HepG2 (cell line): Measurements from ENCODE around the gene MSRB3. TPM values are rescaled to one million over a fixed set of nuclear protein-coding genes. Genes with fewer than 3 reads are reported as not detected.

Source experiments
- ATAC-seq: fragments of 200-7000 bp; cut with Tn5 transposase; 3 replicates; pipeline ENCODE4 v1.9.1; 2020; ENCODE audit warnings: mild to moderate bottlenecking, moderate library complexity
- BruUV-seq: library from RNA; stranded (reverse); fragments of 400-500 nt; replicated peaks from 2 replicates; lab custom pipeline; 2021; lab: Mats Ljungman, UMichigan
- CTCF ChIA-PET: fragments of 300-600 bp; formaldehyde crosslinking; extraction: SDS; loops from one replicate; lab custom pipeline; 2021; ENCODE audit warnings: low total read pairs, inconsistent platforms, low intra/inter-chr PET ratio; lab: Yijun Ruan, JAX
- POLR2A ChIA-PET: fragments of 350-600 bp; sonication (Branson Sonifier 250); formaldehyde crosslinking; loops from one replicate; lab custom pipeline; 2020; ENCODE audit warnings: antibody characterized with exemption, inconsistent platforms; lab: Yijun Ruan, JAX
- DNase-seq: peaks from one replicate; pipeline ENCODE4 v3.0.0-alpha.2; 2015; ENCODE audit warnings: low spot score
- FAIRE-seq: peaks from 3 replicates; lab custom pipeline; 2011; peaks lifted over from hg19 to GRCh38; lab: Jason Lieb, UNC
- H2AFZ ChIP-seq: one replicate; pipeline ENCODE4 v1.6.1; 2011; ENCODE audit warnings: low read length, inconsistent platforms
- H3K27ac ChIP-seq: fragments of 300-600 bp; 3 replicates; pipeline ENCODE4 v1.8.0; 2011; ENCODE audit warnings: mixed run types, mild to moderate bottlenecking, mixed read lengths, low read length, inconsistent platforms; ENCODE audit not compliant: insufficient read depth; ENCODE audit errors: extremely low read length
- H3K27me3 ChIP-seq, 2 experiments: fragments of 200-600 bp in 1 of 2; 2 replicates in 1 of 2; 3 replicates in 1 of 2; pipeline versions ENCODE4 v1.6.0 to v1.8.0; 2011; ENCODE audit warnings: low read length in 2 of 2, mild to moderate bottlenecking in 2 of 2, moderate library complexity in 2 of 2, inconsistent platforms in 1 of 2; ENCODE audit not compliant: insufficient read depth in 2 of 2, control insufficient read depth in 1 of 2
- H3K36me3 ChIP-seq, 2 experiments: fragments of 200-600 bp in 1 of 2; replicated peaks in 1 of 2; 2 replicates in 1 of 2; 3 replicates in 1 of 2; pipeline versions ENCODE4 v1.5.1 to v1.8.0; 2011; ENCODE audit warnings: low read length in 2 of 2, inconsistent platforms in 1 of 2; ENCODE audit not compliant: insufficient read depth in 2 of 2, control insufficient read depth in 1 of 2
- H3K4me1 ChIP-seq: 2 replicates; pipeline ENCODE4 v1.5.1; 2012; ENCODE audit warnings: low read length, inconsistent platforms; ENCODE audit not compliant: insufficient read depth
- H3K4me2 ChIP-seq: 2 replicates; pipeline ENCODE4 v1.6.0; 2011; ENCODE audit warnings: low read depth, low read length, inconsistent platforms
- H3K4me3 ChIP-seq, 3 experiments: fragments of 200-600 bp in 1 of 3; sonication (generic), shearing (Covaris generic) in 1 of 3; replicated peaks in 1 of 3; 2 replicates each; pipeline ENCODE4 v1.5.1; 2011 to 2016; ENCODE audit warnings: low read length in 3 of 3, inconsistent platforms in 2 of 3, low read depth in 2 of 3, mild to moderate bottlenecking in 2 of 3, control low read depth in 1 of 3, mixed read lengths in 1 of 3; ENCODE audit not compliant: insufficient read depth in 1 of 3
- H3K79me2 ChIP-seq: one replicate; pipeline ENCODE4 v1.6.1; 2011; ENCODE audit warnings: low read length, inconsistent platforms; ENCODE audit not compliant: insufficient read depth
- H3K9ac ChIP-seq: 2 replicates; pipeline ENCODE4 v1.6.0; 2011; ENCODE audit warnings: mild to moderate bottlenecking, low read depth, low read length, inconsistent platforms; ENCODE audit not compliant: insufficient read depth
- H3K9me3 ChIP-seq: 2 replicates; pipeline ENCODE4 v1.5.1; 2012; ENCODE audit warnings: mild to moderate bottlenecking, low read length
- H4K20me1 ChIP-seq: 2 replicates; pipeline ENCODE4 v1.6.0; 2011; ENCODE audit warnings: inconsistent platforms, mild to moderate bottlenecking, low read length, moderate library complexity; ENCODE audit not compliant: insufficient read depth
- LCORL ChIP-seq, 2 experiments: fragments of 450-650 bp in 1 of 2; sonication (generic) in 1 of 2; formaldehyde crosslinking in 1 of 2; IDR thresholded peaks; 2 replicates each; pipeline versions ENCODE4 v1.5.0 to v1.6.1; 2017 to 2020; ENCODE audit warnings: antibody characterized with exemption in 1 of 2, missing genetic modification reagents in 1 of 2
- NFE2 ChIP-seq: sonication (generic); formaldehyde crosslinking; IDR thresholded peaks from 2 replicates; pipeline ENCODE4 v1.4.0; 2020; ENCODE audit warnings: missing genetic modification reagents
- RCOR2 ChIP-seq: IDR thresholded peaks from 2 replicates; pipeline ENCODE4 v1.6.1; 2016; ENCODE audit warnings: missing biosample characterization, missing genetic modification reagents
- SRSF1 ChIP-seq: fragments of 200-400 bp; formaldehyde crosslinking; optimal IDR thresholded peaks from 2 replicates; pipeline ENCODE3; 2017; ENCODE audit warnings: mild to moderate bottlenecking, low read depth, low read length, moderate library complexity
- U2AF2 ChIP-seq: fragments of 200-400 bp; formaldehyde crosslinking; IDR thresholded peaks from 2 replicates; pipeline ENCODE4 v1.6.1; 2017; ENCODE audit warnings: low read depth, mild to moderate bottlenecking, low read length
- ZNF550 ChIP-seq: sonication (generic); formaldehyde crosslinking; IDR thresholded peaks from 2 replicates; pipeline ENCODE4 v1.4.0; 2020; ENCODE audit warnings: mild to moderate bottlenecking, missing genetic modification reagents, borderline replicate concordance
- ZNF709 ChIP-seq: sonication (generic); formaldehyde crosslinking; IDR thresholded peaks from 2 replicates; pipeline ENCODE4 v1.5.0; 2020; ENCODE audit warnings: mild to moderate bottlenecking, missing genetic modification reagents
- ZNF781 ChIP-seq: sonication (generic); formaldehyde crosslinking; IDR thresholded peaks from 2 replicates; pipeline ENCODE4 v1.5.1; 2020; ENCODE audit warnings: borderline replicate concordance, mild to moderate bottlenecking, missing genetic modification reagents; ENCODE audit errors: not compliant biosample characterization
- WGBS: methylation state at CpG from one replicate; pipeline ENCODE4 v1.1.6; 2017; ENCODE audit warnings: low lambda C conversion rate; 5-methylcytosine and 5-hydroxymethylcytosine counted together
- in situ Hi-C: cut with HindIII; loops from 2 replicates; pipeline ENCODE4 v1.10.0; 2017; ENCODE audit warnings: low pct_unique_long_range_greater_than_20kb; ENCODE audit not compliant: extremely low pct_ligation_motif_present
- intact Hi-C: fragments of 100-400 bp; cut with micrococcal nuclease; formaldehyde crosslinking; loops from one replicate; pipeline ENCODE4 v1.10.0; 2022; ENCODE audit not compliant: unreplicated experiment
- polyA plus RNA-seq, 8 experiments: library from polyadenylated mRNA; depleted of rRNA in 3 of 8; stranded (reverse) in 7 of 8; unstranded in 1 of 8; fragments of >200 nt; fragmentation: Illumina TruSeq in 4 of 8; extraction: Trizol in 4 of 8; gene quantifications; 2 replicates each; pipeline versions ENCODE4 v1.2.1 to v1.2.3, GENCODE V29; 2011 to 2016; ENCODE audit warnings: low read depth in 4 of 8, missing spikeins in 1 of 8, mixed read lengths in 1 of 8; ENCODE audit not compliant: insufficient read depth in 1 of 8
- total RNA-seq, 5 experiments: library from RNA; depleted of rRNA; stranded (reverse); fragments of >200 nt; fragmentation: Illumina TruSeq; extraction: Trizol; gene quantifications; 2 replicates each; pipeline ENCODE4 v1.2.3, GENCODE V29; 2016; ENCODE audit warnings: low read depth in 1 of 5
- TF ChIP-seq, protein P1 (sequence below): sonication (generic); formaldehyde crosslinking; conservative IDR thresholded peaks from 2 replicates; pipeline ENCODE4 v1.4.0; 2020; ENCODE audit warnings: missing genetic modification reagents
- TF ChIP-seq, protein P2 (sequence below): sonication (generic); formaldehyde crosslinking; conservative IDR thresholded peaks from 2 replicates; pipeline ENCODE4 v1.8.0; 2022; ENCODE audit warnings: mild to moderate bottlenecking, moderate library complexity, missing genetic modification reagents
- TF ChIP-seq, protein P3 (sequence below): sonication (generic); formaldehyde crosslinking; conservative IDR thresholded peaks from 2 replicates; pipeline ENCODE4 v1.4.0; 2020; ENCODE audit warnings: mild to moderate bottlenecking, missing genetic modification reagents, moderate library complexity
- TF ChIP-seq, protein P4 (sequence below): sonication (generic); formaldehyde crosslinking; IDR thresholded peaks from 2 replicates; pipeline ENCODE4 v1.5.1; 2020; ENCODE audit warnings: missing genetic modification reagents, mild to moderate bottlenecking, borderline replicate concordance
- TF ChIP-seq, protein P5 (sequence below): sonication (generic); formaldehyde crosslinking; IDR thresholded peaks from 2 replicates; pipeline ENCODE4 v1.5.0; 2020; ENCODE audit warnings: missing genetic modification reagents
- TF ChIP-seq, protein P6 (sequence below): IDR thresholded peaks from 2 replicates; pipeline ENCODE4 v1.6.1; 2016; ENCODE audit warnings: low read depth, control low read depth

Gene MSRB3
- total and polyA plus RNA-seq, 2 of the 13 experiments (the other 11 are each of a cell fraction or from before 2014, with no cell fraction given) = 1.5 to 1.9 TPM

DNA sequence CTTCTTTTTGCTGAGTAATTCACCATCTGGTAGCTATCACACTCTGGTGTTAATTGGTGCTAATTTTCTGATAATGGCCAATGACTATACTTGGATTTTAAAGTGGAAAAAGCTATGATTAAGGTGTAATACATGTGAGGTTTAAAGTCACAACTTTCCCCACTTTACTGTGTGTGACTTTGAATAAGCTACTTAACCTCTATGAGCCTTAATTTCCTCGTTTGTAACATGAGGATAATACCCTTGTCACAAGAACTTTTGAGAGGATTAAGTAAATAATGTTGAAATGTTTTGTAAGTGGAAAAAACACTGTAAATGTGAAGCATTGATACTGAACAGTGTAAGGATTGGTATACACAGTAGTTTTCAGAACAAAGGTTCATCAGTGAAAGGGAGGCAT is 65.3 kb downstream of the MSRB3 start:
- CTCF ChIA-PET = no interaction called here
- no peak for FAIRE-seq
- intact Hi-C loops = no loop called here
- TF ChIP-seq SRSF1 (no peak), ZNF709 (no peak), RCOR2 (no peak), U2AF2 (no peak), ZNF781 (CRISPR knock-in tag) (no peak), LCORL (IDR thresholded peaks at IDR 0.05) (no peak), LCORL (CRISPR knock-in tag; IDR thresholded peaks at IDR 0.05) (no peak), ZNF550 (CRISPR knock-in tag) (no peak), NFE2 (no peak)
- TF ChIP-seq, protein P1, sequence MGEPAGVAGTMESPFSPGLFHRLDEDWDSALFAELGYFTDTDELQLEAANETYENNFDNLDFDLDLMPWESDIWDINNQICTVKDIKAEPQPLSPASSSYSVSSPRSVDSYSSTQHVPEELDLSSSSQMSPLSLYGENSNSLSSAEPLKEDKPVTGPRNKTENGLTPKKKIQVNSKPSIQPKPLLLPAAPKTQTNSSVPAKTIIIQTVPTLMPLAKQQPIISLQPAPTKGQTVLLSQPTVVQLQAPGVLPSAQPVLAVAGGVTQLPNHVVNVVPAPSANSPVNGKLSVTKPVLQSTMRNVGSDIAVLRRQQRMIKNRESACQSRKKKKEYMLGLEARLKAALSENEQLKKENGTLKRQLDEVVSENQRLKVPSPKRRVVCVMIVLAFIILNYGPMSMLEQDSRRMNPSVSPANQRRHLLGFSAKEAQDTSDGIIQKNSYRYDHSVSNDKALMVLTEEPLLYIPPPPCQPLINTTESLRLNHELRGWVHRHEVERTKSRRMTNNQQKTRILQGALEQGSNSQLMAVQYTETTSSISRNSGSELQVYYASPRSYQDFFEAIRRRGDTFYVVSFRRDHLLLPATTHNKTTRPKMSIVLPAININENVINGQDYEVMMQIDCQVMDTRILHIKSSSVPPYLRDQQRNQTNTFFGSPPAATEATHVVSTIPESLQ = no peak
- TF ChIP-seq, protein P2, sequence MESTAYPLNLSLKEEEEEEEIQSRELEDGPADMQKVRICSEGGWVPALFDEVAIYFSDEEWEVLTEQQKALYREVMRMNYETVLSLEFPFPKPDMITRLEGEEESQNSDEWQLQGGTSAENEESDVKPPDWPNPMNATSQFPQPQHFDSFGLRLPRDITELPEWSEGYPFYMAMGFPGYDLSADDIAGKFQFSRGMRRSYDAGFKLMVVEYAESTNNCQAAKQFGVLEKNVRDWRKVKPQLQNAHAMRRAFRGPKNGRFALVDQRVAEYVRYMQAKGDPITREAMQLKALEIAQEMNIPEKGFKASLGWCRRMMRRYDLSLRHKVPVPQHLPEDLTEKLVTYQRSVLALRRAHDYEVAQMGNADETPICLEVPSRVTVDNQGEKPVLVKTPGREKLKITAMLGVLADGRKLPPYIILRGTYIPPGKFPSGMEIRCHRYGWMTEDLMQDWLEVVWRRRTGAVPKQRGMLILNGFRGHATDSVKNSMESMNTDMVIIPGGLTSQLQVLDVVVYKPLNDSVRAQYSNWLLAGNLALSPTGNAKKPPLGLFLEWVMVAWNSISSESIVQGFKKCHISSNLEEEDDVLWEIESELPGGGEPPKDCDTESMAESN (CRISPR knock-in tag) = no peak
- TF ChIP-seq, protein P3, sequence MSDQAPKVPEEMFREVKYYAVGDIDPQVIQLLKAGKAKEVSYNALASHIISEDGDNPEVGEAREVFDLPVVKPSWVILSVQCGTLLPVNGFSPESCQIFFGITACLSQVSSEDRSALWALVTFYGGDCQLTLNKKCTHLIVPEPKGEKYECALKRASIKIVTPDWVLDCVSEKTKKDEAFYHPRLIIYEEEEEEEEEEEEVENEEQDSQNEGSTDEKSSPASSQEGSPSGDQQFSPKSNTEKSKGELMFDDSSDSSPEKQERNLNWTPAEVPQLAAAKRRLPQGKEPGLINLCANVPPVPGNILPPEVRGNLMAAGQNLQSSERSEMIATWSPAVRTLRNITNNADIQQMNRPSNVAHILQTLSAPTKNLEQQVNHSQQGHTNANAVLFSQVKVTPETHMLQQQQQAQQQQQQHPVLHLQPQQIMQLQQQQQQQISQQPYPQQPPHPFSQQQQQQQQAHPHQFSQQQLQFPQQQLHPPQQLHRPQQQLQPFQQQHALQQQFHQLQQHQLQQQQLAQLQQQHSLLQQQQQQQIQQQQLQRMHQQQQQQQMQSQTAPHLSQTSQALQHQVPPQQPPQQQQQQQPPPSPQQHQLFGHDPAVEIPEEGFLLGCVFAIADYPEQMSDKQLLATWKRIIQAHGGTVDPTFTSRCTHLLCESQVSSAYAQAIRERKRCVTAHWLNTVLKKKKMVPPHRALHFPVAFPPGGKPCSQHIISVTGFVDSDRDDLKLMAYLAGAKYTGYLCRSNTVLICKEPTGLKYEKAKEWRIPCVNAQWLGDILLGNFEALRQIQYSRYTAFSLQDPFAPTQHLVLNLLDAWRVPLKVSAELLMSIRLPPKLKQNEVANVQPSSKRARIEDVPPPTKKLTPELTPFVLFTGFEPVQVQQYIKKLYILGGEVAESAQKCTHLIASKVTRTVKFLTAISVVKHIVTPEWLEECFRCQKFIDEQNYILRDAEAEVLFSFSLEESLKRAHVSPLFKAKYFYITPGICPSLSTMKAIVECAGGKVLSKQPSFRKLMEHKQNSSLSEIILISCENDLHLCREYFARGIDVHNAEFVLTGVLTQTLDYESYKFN (CRISPR knock-in tag) = no peak
- TF ChIP-seq, protein P4, sequence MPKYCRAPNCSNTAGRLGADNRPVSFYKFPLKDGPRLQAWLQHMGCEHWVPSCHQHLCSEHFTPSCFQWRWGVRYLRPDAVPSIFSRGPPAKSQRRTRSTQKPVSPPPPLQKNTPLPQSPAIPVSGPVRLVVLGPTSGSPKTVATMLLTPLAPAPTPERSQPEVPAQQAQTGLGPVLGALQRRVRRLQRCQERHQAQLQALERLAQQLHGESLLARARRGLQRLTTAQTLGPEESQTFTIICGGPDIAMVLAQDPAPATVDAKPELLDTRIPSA (CRISPR knock-in tag) = no peak
- TF ChIP-seq, protein P5, sequence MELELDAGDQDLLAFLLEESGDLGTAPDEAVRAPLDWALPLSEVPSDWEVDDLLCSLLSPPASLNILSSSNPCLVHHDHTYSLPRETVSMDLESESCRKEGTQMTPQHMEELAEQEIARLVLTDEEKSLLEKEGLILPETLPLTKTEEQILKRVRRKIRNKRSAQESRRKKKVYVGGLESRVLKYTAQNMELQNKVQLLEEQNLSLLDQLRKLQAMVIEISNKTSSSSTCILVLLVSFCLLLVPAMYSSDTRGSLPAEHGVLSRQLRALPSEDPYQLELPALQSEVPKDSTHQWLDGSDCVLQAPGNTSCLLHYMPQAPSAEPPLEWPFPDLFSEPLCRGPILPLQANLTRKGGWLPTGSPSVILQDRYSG (CRISPR knock-in tag) = no peak
- TF ChIP-seq, protein P6, sequence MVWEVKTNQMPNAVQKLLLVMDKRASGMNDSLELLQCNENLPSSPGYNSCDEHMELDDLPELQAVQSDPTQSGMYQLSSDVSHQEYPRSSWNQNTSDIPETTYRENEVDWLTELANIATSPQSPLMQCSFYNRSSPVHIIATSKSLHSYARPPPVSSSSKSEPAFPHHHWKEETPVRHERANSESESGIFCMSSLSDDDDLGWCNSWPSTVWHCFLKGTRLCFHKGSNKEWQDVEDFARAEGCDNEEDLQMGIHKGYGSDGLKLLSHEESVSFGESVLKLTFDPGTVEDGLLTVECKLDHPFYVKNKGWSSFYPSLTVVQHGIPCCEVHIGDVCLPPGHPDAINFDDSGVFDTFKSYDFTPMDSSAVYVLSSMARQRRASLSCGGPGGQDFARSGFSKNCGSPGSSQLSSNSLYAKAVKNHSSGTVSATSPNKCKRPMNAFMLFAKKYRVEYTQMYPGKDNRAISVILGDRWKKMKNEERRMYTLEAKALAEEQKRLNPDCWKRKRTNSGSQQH = no peak

More for the DNA sequence above, 65.3 kb downstream of the MSRB3 start:
- Histone ChIP-seq H3K27ac (no peak overlapping the region), H3K36me3 (no peaks in the 10 kb centered on the region), H2AFZ (no peak overlapping the region), H3K4me2 (no peak overlapping the region), H3K4me3 (no peak overlapping the region), H3K9ac (no peak overlapping the region), H3K27me3 (no peaks in the 10 kb centered on the region), H3K4me1 (no peaks in the 10 kb centered on the region), H4K20me1 (no peaks in the 10 kb centered on the region), H3K79me2 (no peaks in the 10 kb centered on the region), H3K9me3 (no peaks in the 10 kb centered on the region)
- 2% methylated on average over 1 of the region's 1 CpG for WGBS
- BruUV-seq = no TSS peak
- POLR2A ChIA-PET = no interaction called here
- ATAC-seq = no peak
- in situ Hi-C loops = no loop called here
- no peak for DNase-seq
